Endothelial cell of umbilical vein (primary cell): ENCODE results near the gene MKLN1.
"Not testable (repeated sequence)": the region's sequence is repeated elsewhere in the genome, so short reads cannot be mapped to it uniquely, and the experiment has no call there.

Experiments used
- EZH2 ChIP-seq: IDR thresholded peaks from 2 replicates; pipeline ENCODE4 v1.6.1; 2012; ENCODE audit warnings: borderline replicate concordance, low read depth, mild to moderate bottlenecking, moderate library complexity, low read length, inconsistent platforms; ENCODE audit not compliant: severe bottlenecking
- FOS ChIP-seq: IDR thresholded peaks from 2 replicates; pipeline ENCODE4 v1.6.1; 2011; ENCODE audit warnings: mild to moderate bottlenecking, low read length, moderate library complexity, borderline replicate concordance; ENCODE audit not compliant: insufficient read depth
- GATA2 ChIP-seq: IDR thresholded peaks from 2 replicates; pipeline ENCODE4 v1.7.0; 2011; ENCODE audit warnings: low read depth, mild to moderate bottlenecking, moderate library complexity, mixed read lengths, low read length; ENCODE audit not compliant: insufficient read length, insufficient read depth
- POLR2A ChIP-seq: IDR thresholded peaks from 2 replicates; pipeline ENCODE4 v1.6.1; 2012; ENCODE audit warnings: low read depth, mild to moderate bottlenecking, control low read depth, low read length
- POLR2AphosphoS5 ChIP-seq: IDR thresholded peaks from 2 replicates; pipeline ENCODE4 v1.6.1; 2012; ENCODE audit warnings: low read depth, mild to moderate bottlenecking, control low read depth, low read length, moderate library complexity; ENCODE audit not compliant: insufficient read depth
- TF ChIP-seq, protein P1 (sequence below), 2 donors: IDR thresholded peaks; 1 replicate in 1 of 2; 2 replicates in 1 of 2; pipeline ENCODE4 v1.5.1; 2011; ENCODE audit warnings: low read length in 2 of 2, mild to moderate bottlenecking in 2 of 2, moderate library complexity in 2 of 2, control low read depth in 1 of 2, inconsistent platforms in 1 of 2, low read depth in 1 of 2; ENCODE audit not compliant: insufficient read depth in 1 of 2; ENCODE audit errors: extremely low read depth in 1 of 2
- TF ChIP-seq, protein P2 (sequence below): IDR thresholded peaks from 2 replicates; pipeline ENCODE4 v1.6.1; 2011; ENCODE audit not compliant: insufficient read depth, insufficient read length

DNA sequence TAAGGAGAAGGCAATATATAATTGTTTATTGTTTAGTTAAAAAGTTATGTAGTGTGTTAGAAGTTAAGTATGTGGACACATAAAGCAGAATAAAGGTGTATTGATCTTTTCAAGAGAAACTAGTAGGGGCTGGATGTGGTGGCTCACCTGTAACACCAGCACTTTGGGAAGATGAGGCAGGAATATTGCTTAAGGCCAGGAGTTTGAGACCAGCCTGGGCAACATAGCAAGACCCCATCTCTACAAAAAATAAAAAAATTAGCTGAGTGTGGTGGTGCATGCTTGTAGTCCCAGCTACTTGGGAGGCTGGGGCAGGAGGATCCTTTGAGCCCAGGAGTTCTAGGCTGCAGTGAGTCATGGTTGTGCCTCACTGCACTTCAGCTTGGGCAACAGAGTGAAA, 135.0 kb downstream of the MKLN1 start:
- TF ChIP-seq, protein P1, sequence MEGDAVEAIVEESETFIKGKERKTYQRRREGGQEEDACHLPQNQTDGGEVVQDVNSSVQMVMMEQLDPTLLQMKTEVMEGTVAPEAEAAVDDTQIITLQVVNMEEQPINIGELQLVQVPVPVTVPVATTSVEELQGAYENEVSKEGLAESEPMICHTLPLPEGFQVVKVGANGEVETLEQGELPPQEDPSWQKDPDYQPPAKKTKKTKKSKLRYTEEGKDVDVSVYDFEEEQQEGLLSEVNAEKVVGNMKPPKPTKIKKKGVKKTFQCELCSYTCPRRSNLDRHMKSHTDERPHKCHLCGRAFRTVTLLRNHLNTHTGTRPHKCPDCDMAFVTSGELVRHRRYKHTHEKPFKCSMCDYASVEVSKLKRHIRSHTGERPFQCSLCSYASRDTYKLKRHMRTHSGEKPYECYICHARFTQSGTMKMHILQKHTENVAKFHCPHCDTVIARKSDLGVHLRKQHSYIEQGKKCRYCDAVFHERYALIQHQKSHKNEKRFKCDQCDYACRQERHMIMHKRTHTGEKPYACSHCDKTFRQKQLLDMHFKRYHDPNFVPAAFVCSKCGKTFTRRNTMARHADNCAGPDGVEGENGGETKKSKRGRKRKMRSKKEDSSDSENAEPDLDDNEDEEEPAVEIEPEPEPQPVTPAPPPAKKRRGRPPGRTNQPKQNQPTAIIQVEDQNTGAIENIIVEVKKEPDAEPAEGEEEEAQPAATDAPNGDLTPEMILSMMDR (IDR thresholded peaks at IDR 0.05; ENCODE audit: extremely low read depth in 1 of 2, insufficient read depth in 1 of 2, low read depth in 1 of 2, low read length in 2 of 2): not testable (repeated sequence)
- TF ChIP-seq, protein P2, sequence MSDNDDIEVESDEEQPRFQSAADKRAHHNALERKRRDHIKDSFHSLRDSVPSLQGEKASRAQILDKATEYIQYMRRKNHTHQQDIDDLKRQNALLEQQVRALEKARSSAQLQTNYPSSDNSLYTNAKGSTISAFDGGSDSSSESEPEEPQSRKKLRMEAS: not testable (repeated sequence)
- TF ChIP-seq EZH2, POLR2A, POLR2AphosphoS5, GATA2, FOS: not testable (repeated sequence)
